A673 (cell line): ENCODE results near the gene GPR153. TPM values are rescaled to one million over a fixed set of nuclear protein-coding genes. Genes with fewer than 3 reads are reported as not detected.

Experiments
- BruUV-seq: library from RNA; stranded (reverse); fragments of 400-500 nt; replicated peaks from 2 replicates; lab custom pipeline; 2021; lab: Mats Ljungman, UMichigan
- CTCF ChIA-PET: fragments of 300-600 bp; sonication (Branson Sonifier 250); formaldehyde crosslinking; loops from one replicate; lab custom pipeline; 2022; ENCODE audit warnings: antibody characterized with exemption; lab: Charles Lee
- POLR2A ChIA-PET: fragments of 300-600 bp; sonication (Branson Sonifier 250); formaldehyde crosslinking; loops from one replicate; lab custom pipeline; 2022; ENCODE audit warnings: antibody characterized with exemption; ENCODE audit not compliant: low non-redundant PET; lab: Charles Lee
- DNase-seq: peaks from one replicate; pipeline ENCODE4 v3.0.0-alpha.2; 2015; ENCODE audit warnings: low spot score
- H3K27ac ChIP-seq: fragments of 200-600 bp; sonication (generic); 2 replicates; pipeline ENCODE4 v1.5.1; 2016; ENCODE audit warnings: mixed run types, low read depth, mild to moderate bottlenecking, mixed read lengths, antibody characterized with exemption, low read length; ENCODE audit not compliant: poor library complexity, severe bottlenecking
- H3K27me3 ChIP-seq: fragments of 200-600 bp; sonication (generic); replicated peaks from 2 replicates; pipeline ENCODE4 v1.6.1; 2017; ENCODE audit warnings: mixed run types, low read depth, mild to moderate bottlenecking, mixed read lengths, antibody characterized with exemption, low read length; ENCODE audit not compliant: insufficient read depth, poor library complexity
- H3K36me3 ChIP-seq: fragments of 200-600 bp; sonication (generic); 2 replicates; pipeline ENCODE4 v1.6.1; 2016; ENCODE audit warnings: mixed run types, mild to moderate bottlenecking, mixed read lengths, antibody characterized with exemption, low read length; ENCODE audit not compliant: insufficient read depth, poor library complexity, severe bottlenecking
- H3K4me1 ChIP-seq: fragments of 200-600 bp; sonication (generic); 2 replicates; pipeline ENCODE4 v1.6.1; 2017; ENCODE audit warnings: mixed run types, mild to moderate bottlenecking, mixed read lengths, antibody characterized with exemption, low read length; ENCODE audit not compliant: insufficient read depth, poor library complexity, severe bottlenecking
- H3K4me3 ChIP-seq: fragments of 200-600 bp; sonication (generic); 2 replicates; pipeline ENCODE4 v1.5.1; 2016; ENCODE audit warnings: low read depth, mixed run types, mild to moderate bottlenecking, mixed read lengths, low read length; ENCODE audit not compliant: poor library complexity, severe bottlenecking
- H3K9me3 ChIP-seq: fragments of 200-600 bp; sonication (generic); 2 replicates; pipeline ENCODE4 v1.6.1; 2016; ENCODE audit warnings: mixed run types, low read depth, mild to moderate bottlenecking, mixed read lengths, antibody characterized with exemption, low read length; ENCODE audit not compliant: poor library complexity, severe bottlenecking
- CTCF ChIP-seq: fragments of 300-800, 200-600 bp; sonication (generic); conservative IDR thresholded peaks from 2 replicates; pipeline ENCODE4 v1.5.1; 2017; ENCODE audit warnings: low read depth, mild to moderate bottlenecking, antibody characterized with exemption, low read length, moderate library complexity, mixed read lengths
- EZH2 ChIP-seq: fragments of 200-600 bp; sonication (generic); IDR thresholded peaks from 2 replicates; pipeline ENCODE4 v1.6.1; 2017; ENCODE audit warnings: borderline replicate concordance, low read depth, mild to moderate bottlenecking, mixed read lengths, antibody characterized with exemption, low read length; ENCODE audit not compliant: poor library complexity, severe bottlenecking
- intact Hi-C: fragments of 100-400 bp; cut with micrococcal nuclease; formaldehyde crosslinking; loops from one replicate; pipeline ENCODE4 v1.10.0; 2022; ENCODE audit not compliant: unreplicated experiment
- total RNA-seq: library from RNA; stranded (reverse); gene quantifications from 2 replicates; pipeline ENCODE4 v1.2.3, GENCODE V29; 2021

Gene GPR153
- total RNA-seq, 1 experiment from 2014 or later: 8.4 TPM

GRCh38 chr1:6252374-6252710, 8.6 kb downstream of the GPR153 start:
- Histone ChIP-seq H3K36me3 (no peaks in the 10 kb centered on the region), H3K4me3 (no peak overlapping the region), H3K27ac (no peak overlapping the region), H3K27me3 (peaks cover 10% of the 10 kb centered on the region), H3K4me1 (no peaks in the 10 kb centered on the region), H3K9me3 (no peaks in the 10 kb centered on the region)
- BruUV-seq: no TSS peak
- ChIA-PET POLR2A (no interaction called here), CTCF (no interaction called here)
- intact Hi-C loops: no loop called here
- TF ChIP-seq CTCF (no peak), EZH2 (no peak)
- no peak for DNase-seq

- no peaks in the 10 kb centered on the region for H3K9me3 ChIP-seq
- H3K27ac ChIP-seq: no peak overlapping the region
- H3K4me3 ChIP-seq: no peak overlapping the region
- no peak for TF ChIP-seq CTCF
- no peak for TF ChIP-seq EZH2
- CTCF ChIA-PET: no interaction called here
- no peaks in the 10 kb centered on the region for H3K4me1 ChIP-seq
- H3K27me3 ChIP-seq: peaks cover 10% of the 10 kb centered on the region
- intact Hi-C loops: no loop called here
- DNase-seq: no peak
- no peaks in the 10 kb centered on the region for H3K36me3 ChIP-seq
- POLR2A ChIA-PET: no interaction called here
- BruUV-seq: no TSS peak
These were observed 9.1 kb downstream of the GPR153 start for GRCh38 chr1:6251681-6252373.

GRCh38 chr1:6251233-6251632, 9.7 kb downstream of the GPR153 start:
- no peak for DNase-seq
- Histone ChIP-seq H3K4me1 (peaks cover 5% of the 10 kb centered on the region), H3K27me3 (peaks cover 10% of the 10 kb centered on the region), H3K9me3 (no peaks in the 10 kb centered on the region), H3K27ac (no peak overlapping the region), H3K36me3 (no peaks in the 10 kb centered on the region), H3K4me3 (no peak overlapping the region)
- CTCF ChIA-PET: no interaction called here
- intact Hi-C loops: no loop called here
- BruUV-seq: no TSS peak
- POLR2A ChIA-PET: no interaction called here
- no peak for TF ChIP-seq EZH2
- TF ChIP-seq CTCF: no peak
